Endodermal cell (in vitro differentiated cells): ENCODE data around the gene COLEC12. TPM values are rescaled to one million over a fixed set of nuclear protein-coding genes. Genes with fewer than 3 reads are reported as not detected.

ENCODE experiments used
- DNase-seq: peaks from one replicate; pipeline ENCODE4 v3.0.0-alpha.2; 2017
- H3K27ac ChIP-seq: 2 replicates; pipeline ENCODE4 v1.5.1; 2013; ENCODE audit warnings: mild to moderate bottlenecking, low read depth, low read length, moderate library complexity
- H3K27me3 ChIP-seq: 2 replicates; pipeline ENCODE4 v1.6.1; 2013; ENCODE audit warnings: mild to moderate bottlenecking, low read length, moderate library complexity; ENCODE audit not compliant: insufficient read depth, control insufficient read depth, poor library complexity, severe bottlenecking
- H3K36me3 ChIP-seq: 2 replicates; pipeline ENCODE4 v1.7.0; 2013; ENCODE audit warnings: mild to moderate bottlenecking, low read length, moderate library complexity; ENCODE audit not compliant: control insufficient read depth, insufficient read depth
- H3K4me1 ChIP-seq: one replicate; pipeline ENCODE4 v1.7.0; 2013; ENCODE audit warnings: low read length; ENCODE audit not compliant: control insufficient read depth, insufficient read depth
- H3K4me3 ChIP-seq: 2 replicates; pipeline ENCODE4 v1.5.1; 2013; ENCODE audit warnings: mild to moderate bottlenecking, low read length, moderate library complexity
- H3K9ac ChIP-seq: 2 replicates; pipeline ENCODE4 v1.6.1; 2013; ENCODE audit warnings: mild to moderate bottlenecking, low read length, moderate library complexity; ENCODE audit not compliant: poor library complexity, severe bottlenecking; ENCODE audit errors: extremely low read depth
- H3K9me3 ChIP-seq: 2 replicates; pipeline ENCODE4 v1.6.1; 2013; ENCODE audit warnings: mild to moderate bottlenecking, low read length, moderate library complexity; ENCODE audit not compliant: control insufficient read depth
- H3K27ac Mint-ChIP-seq: 2 replicates; pipeline ENCODE4 v1.8.0; 2020; ENCODE audit warnings: mixed read lengths
- H3K27me3 Mint-ChIP-seq: 2 replicates; pipeline ENCODE4 v1.8.0; 2021; ENCODE audit warnings: mild to moderate bottlenecking, mixed read lengths; ENCODE audit not compliant: insufficient read depth
- H3K36me3 Mint-ChIP-seq: 2 replicates; pipeline ENCODE4 v1.8.0; 2020; ENCODE audit warnings: low read depth, mixed read lengths
- H3K4me1 Mint-ChIP-seq: 2 replicates; pipeline ENCODE4 v1.8.0; 2020; ENCODE audit warnings: mixed read lengths
- H3K4me3 Mint-ChIP-seq: 2 replicates; pipeline ENCODE4 v1.8.0; 2020; ENCODE audit warnings: mild to moderate bottlenecking, moderate library complexity, mixed read lengths
- H3K9me3 Mint-ChIP-seq: 2 replicates; pipeline ENCODE4 v1.8.0; 2020; ENCODE audit warnings: mild to moderate bottlenecking, mixed read lengths
- WGBS, 2 experiments: methylation state at CpG; one replicate each; pipeline versions ENCODE4 v1.1.5 to v1.1.7; 2013; ENCODE audit warnings: missing lambda C conversion rate in 2 of 2, mixed read lengths in 1 of 2; ENCODE audit not compliant: insufficient coverage in 1 of 2, insufficient read length in 1 of 2; 5-methylcytosine and 5-hydroxymethylcytosine counted together
- total RNA-seq, 2 donors: library from RNA; stranded (reverse); fragmentation: NEBNext Ultra II Directional in 1 of 2; extraction: Animal tissue kit (Norgen Biotek cat#: 25700) in 1 of 2; gene quantifications; 2 replicates in 1 of 2; 3 replicates in 1 of 2; pipeline ENCODE4 v1.2.1, GENCODE V29; 2021
- TF ChIP-seq, protein P1 (sequence below): fragments of 200-600 bp; sonication (generic); conservative IDR thresholded peaks from 2 replicates; pipeline ENCODE4 v1.5.0; 2021; ENCODE audit warnings: antibody characterized with exemption, mild to moderate bottlenecking

The COLEC12 gene
- total RNA-seq, 2 donors from 2014 or later = 123 TPM

DNA sequence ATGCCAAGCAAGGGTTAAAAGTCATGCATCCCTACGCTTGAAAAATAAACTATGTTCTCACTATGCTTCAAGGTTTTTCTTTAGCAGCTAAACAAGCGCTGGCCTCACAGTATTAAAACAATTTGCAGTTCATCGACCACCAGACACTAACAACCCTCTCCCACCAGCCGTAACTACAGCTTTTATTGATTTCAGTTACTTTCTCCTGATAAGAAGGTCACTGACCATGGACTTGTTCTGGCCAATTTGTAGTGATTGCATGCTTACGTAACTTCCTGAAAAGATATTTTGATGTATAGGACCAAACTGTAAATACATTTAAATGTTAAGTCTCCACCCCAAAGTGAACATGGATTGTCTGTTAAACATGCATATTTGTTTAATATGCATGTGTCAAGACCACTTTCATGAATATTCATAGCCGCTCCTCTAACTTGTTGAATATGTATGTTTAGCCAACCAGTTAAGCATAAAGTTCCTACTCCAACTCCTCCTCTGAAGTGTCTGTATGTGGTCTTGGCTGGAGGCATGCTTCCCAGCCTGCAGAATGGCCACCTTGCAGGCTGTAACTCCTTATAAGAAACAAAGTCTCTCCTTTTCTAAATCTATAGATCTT, 230.9 kb downstream of the COLEC12 start:
- H3K4me1 Mint-ChIP-seq = peaks cover 30% of the 10 kb centered on the region
- peak overlapping the region; percentile 99 for H3K4me3 Mint-ChIP-seq
- Histone ChIP-seq H3K27me3 (no peaks in the 10 kb centered on the region), H3K4me1 (peaks cover 2% of the 10 kb centered on the region), H3K9me3 (no peaks in the 10 kb centered on the region), H3K27ac (no peak overlapping the region), H3K36me3 (peaks cover 10% of the 10 kb centered on the region), H3K4me3 (peak overlapping the region; percentile 92), H3K9ac (no peak overlapping the region)
- peaks cover 15% of the 10 kb centered on the region for H3K36me3 Mint-ChIP-seq
- no peaks in the 10 kb centered on the region for H3K27me3 Mint-ChIP-seq
- H3K27ac Mint-ChIP-seq = no peak overlapping the region
- TF ChIP-seq, protein P1, sequence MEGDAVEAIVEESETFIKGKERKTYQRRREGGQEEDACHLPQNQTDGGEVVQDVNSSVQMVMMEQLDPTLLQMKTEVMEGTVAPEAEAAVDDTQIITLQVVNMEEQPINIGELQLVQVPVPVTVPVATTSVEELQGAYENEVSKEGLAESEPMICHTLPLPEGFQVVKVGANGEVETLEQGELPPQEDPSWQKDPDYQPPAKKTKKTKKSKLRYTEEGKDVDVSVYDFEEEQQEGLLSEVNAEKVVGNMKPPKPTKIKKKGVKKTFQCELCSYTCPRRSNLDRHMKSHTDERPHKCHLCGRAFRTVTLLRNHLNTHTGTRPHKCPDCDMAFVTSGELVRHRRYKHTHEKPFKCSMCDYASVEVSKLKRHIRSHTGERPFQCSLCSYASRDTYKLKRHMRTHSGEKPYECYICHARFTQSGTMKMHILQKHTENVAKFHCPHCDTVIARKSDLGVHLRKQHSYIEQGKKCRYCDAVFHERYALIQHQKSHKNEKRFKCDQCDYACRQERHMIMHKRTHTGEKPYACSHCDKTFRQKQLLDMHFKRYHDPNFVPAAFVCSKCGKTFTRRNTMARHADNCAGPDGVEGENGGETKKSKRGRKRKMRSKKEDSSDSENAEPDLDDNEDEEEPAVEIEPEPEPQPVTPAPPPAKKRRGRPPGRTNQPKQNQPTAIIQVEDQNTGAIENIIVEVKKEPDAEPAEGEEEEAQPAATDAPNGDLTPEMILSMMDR = no peak
- WGBS, 2 experiments = 91 to 100% methylated on average over 4 to 6 of the region's 6 CpGs
- no peaks in the 10 kb centered on the region for H3K9me3 Mint-ChIP-seq
- DNase-seq = no peak

DNA sequence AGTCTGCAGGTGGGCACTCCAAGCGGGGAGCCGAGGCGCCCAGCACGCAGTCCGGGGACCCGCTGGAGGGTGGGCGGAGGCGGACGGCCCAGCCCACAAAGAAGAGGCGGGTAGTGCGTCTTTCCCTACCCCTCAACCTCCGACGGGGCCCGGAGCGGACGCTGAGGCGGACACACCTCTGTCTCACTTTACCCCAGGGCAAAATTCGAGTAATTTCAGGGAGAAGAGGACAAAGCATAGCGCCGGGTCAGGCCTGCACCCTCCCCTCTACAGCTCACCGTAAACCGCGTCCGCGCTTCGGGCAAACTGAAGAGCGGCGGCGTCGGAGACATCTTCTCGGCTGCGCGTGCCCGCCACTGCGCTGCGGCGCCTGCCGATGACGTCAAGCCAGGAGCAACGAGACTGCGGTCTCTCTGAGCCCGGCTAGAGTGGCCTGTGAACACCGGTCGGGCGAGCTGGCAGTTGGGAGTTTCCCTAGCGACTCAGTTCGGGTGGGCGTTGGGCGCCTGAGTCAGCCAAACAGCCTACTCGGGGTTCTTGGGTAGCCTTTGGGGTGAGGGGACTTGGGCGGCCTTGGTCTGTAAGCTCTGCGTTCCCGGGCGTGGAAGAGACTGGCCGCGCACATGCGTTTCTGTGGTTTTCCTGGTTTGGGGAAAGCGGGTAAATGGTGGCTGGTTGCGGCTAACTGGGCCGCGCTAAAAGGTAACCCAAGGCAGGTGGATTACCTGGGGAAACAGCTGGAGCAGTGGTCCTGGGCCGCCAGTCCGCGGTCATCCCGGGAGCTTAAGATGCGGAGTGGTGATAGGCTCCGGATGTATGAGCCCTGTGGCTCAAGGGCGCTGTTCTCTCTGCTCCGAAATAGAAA, 232.6 kb downstream of the COLEC12 start, which contains the start of gene THOC1:
Gene THOC1 (minus strand): TSS at position 360 of the 865 bp plus-strand sequence. CDS start 28 bp downstream, at position 332.
- H3K27me3 Mint-ChIP-seq = no peaks in the 10 kb centered on the region
- H3K4me3 Mint-ChIP-seq = peak within 1 kb of the TSS; percentile 99
- TF ChIP-seq, protein P1 = no peak
- DNase-seq = peak; percentile 97
- H3K27ac Mint-ChIP-seq = peak within 1 kb of the TSS; percentile 99
- no peaks in the 10 kb centered on the region for H3K9me3 Mint-ChIP-seq
- Histone ChIP-seq H3K4me1 (peaks cover 2% of the 10 kb centered on the region), H3K27me3 (no peaks in the 10 kb centered on the region), H3K36me3 (peaks cover 24% of the 10 kb centered on the region), H3K9ac (peak within 1 kb of the TSS; percentile 96), H3K4me3 (peak within 1 kb of the TSS; percentile 92), H3K27ac (peak within 1 kb of the TSS; percentile 76), H3K9me3 (no peaks in the 10 kb centered on the region)
- H3K36me3 Mint-ChIP-seq = peaks cover 24% of the 10 kb centered on the region
- 0% methylated on average over 14 to 69 of the region's 69 CpGs for WGBS, 2 experiments
- peaks cover 30% of the 10 kb centered on the region for H3K4me1 Mint-ChIP-seq

DNA sequence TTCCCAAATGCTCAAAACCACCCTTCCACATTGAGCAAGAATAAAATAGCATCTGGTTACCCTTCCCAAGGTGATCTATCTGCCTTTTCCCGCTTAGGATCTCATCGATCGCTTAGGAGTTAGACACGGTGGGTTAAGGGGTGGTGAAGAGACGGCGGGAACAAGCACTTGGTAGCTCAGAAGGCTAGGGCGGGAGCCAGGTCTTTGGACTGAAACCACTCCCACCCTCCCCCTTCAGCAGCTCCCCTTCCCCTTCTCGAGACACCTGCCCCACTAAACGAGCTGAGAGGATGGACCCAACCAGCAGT, 233.2 kb downstream of the COLEC12 start:
- peaks cover 25% of the 10 kb centered on the region for H3K4me1 Mint-ChIP-seq
- Histone ChIP-seq H3K9me3 (no peaks in the 10 kb centered on the region), H3K36me3 (peaks cover 30% of the 10 kb centered on the region), H3K27me3 (no peaks in the 10 kb centered on the region), H3K27ac (peak overlapping the region; percentile 65), H3K4me3 (peak overlapping the region; percentile 92), H3K9ac (peak overlapping the region; percentile 96), H3K4me1 (peaks cover 2% of the 10 kb centered on the region)
- peak overlapping the region; percentile 99 for H3K27ac Mint-ChIP-seq
- no peak for DNase-seq
- H3K4me3 Mint-ChIP-seq = peak overlapping the region; percentile 99
- H3K36me3 Mint-ChIP-seq = peaks cover 27% of the 10 kb centered on the region
- 0% methylated on average over 8 of the region's 9 CpGs; no CpG with 5 or more reads in 1 of the 2 experiments for WGBS, 2 experiments
- TF ChIP-seq, protein P1 = no peak
- H3K27me3 Mint-ChIP-seq = no peaks in the 10 kb centered on the region
- H3K9me3 Mint-ChIP-seq = no peaks in the 10 kb centered on the region

Other genes starting within 250 kb of the COLEC12 start
- 10 to 100 TPM; 81.8 to 99.6 TPM for gene THOC1, start 232.7 kb downstream of the COLEC12 start, total RNA-seq
- not detected for gene CETN1, start 79.7 kb upstream of the COLEC12 start, total RNA-seq
- 1 to 10 TPM in 1 of 2 donors, under 1 TPM in 1; 0.70 to 2.1 TPM for gene CLUL1, start 96.3 kb upstream of the COLEC12 start, total RNA-seq
- gene TYMS, start 157.0 kb upstream of the COLEC12 start, total RNA-seq = 10 to 100 TPM; 81.9 to 90.0 TPM
- gene ENOSF1, start 211.9 kb upstream of the COLEC12 start, total RNA-seq = 10 to 100 TPM; 85.7 to 89.5 TPM